NCI-H460 (cell line): ENCODE data around the gene GRAMD1A. TPM values are rescaled to one million over a fixed set of nuclear protein-coding genes. Genes with fewer than 3 reads are reported as not detected.
"Not testable (repeated sequence)": the region's sequence is repeated elsewhere in the genome, so short reads cannot be mapped to it uniquely, and the experiment has no call there.

ENCODE experiments used
- DNase-seq: peaks from one replicate; pipeline ENCODE4 v3.0.0-alpha.2; 2016; ENCODE audit warnings: low read depth; ENCODE audit errors: extremely low read depth
- total RNA-seq: library from RNA; depleted of rRNA; stranded (reverse); fragments of >200 nt; shearing (Covaris generic); gene quantifications from 2 replicates; pipeline ENCODE4 v1.2.3, GENCODE V29; 2014

GRAMD1A gene
- total RNA-seq, 1 experiment from 2014 or later = 34.5 TPM

DNA sequence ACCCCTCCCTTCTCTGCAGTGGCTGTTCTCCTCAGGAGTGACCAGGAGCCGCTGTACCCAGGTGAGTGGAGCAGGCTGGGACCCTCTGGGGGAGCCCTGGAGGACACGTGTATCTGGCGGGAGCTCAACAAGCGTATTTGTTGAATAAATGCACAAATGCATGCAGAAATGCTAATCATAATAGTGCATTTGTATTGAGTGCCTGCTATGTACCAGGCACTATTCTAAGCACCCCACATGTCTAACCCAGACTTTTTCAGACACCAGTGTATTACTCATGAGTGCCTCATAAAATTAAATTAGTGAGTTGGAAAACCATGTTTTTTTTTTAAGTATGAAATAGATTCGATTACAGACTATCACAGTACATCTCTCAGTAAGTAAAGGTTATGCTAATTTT lies 49.3 kb downstream of the GRAMD1A start:
- no peak for DNase-seq

DNA sequence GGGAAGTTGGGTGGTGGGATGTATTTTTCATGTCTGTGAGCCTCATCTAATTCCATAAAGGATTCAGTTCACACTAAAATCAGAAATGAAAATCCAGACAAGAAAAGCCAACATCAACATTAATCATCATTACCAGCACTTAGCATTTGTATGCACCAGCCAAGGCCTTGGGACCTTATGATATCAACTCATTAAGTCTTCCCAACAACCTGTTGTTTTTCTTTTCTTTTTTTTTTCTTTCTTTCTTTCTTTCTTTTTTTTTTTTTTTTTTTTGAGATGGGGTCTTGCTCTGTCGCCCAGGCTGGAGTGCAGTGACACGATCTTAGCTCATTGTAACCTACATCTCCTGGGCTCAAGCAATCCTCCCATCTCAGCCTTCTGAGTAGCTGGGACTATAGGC lies 50.5 kb downstream of the GRAMD1A start:
- not testable (repeated sequence) for DNase-seq

DNA sequence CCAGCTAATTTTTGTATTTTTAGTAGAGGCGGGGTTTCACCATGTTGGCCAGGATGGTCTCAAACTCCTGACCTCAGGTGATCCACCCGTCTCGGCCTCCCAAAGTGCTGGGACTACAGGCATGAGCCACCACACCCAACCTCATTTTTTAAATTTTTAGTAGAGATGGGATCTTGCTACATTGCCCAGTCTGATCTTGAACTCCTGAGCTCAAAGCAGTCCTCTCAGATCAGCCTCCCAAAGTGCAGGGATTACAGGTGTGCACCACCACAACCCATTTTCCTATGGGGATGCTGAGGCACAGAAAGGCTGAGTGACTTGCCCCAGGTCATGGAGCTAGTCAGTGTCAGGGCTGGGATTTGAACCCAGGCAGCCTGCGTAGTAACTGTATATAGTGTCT lies 51.1 kb downstream of the GRAMD1A start:
- DNase-seq = not testable (repeated sequence)

DNA sequence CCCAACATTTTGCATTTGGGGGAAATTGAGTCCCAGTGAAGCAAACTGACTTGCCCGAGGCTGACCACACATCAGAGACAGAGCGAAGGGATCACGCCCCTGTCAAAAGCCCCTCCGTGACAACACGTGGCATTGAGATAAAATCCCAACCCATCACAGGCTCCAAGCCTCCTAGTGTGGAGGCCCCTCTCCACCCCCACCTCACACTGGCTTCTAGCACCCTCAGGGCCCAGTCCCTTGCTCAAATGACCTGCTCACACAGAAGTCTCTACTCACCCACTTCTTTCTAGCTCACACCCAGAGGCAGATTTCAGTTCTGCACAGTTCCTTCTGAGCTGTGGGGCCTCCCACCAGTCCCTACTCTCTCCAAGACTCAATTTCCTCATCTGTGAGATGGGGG lies 51.7 kb downstream of the GRAMD1A start:
- DNase-seq = no peak

DNA sequence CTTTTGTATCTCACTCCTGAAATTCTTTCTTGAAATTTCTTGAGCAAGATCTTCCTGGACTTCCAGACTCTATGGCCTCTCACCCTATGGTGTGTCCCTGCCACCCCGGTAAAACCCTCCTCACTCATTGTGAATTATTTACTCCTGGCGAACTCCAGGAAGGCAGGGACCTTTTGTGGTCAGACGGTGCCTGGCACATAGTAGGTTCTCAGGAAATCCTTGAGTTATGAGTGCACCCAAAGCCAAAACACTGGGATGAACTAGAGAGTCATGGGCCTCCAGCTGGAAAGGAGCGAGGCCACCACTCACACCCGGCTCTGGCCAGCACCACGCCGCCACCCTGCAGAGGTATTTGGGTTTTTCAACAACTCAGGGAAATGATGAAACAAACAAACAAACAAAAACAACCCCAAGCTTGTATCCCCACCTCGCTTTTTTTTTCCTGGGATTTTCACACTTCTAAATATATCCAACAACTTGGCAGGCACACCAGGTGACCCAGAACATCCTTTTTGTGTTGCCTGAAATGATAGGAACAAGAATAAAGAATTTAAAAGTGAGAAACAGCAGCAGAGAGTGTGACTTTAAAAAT lies 52.6 kb downstream of the GRAMD1A start:
- no peak for DNase-seq

DNA sequence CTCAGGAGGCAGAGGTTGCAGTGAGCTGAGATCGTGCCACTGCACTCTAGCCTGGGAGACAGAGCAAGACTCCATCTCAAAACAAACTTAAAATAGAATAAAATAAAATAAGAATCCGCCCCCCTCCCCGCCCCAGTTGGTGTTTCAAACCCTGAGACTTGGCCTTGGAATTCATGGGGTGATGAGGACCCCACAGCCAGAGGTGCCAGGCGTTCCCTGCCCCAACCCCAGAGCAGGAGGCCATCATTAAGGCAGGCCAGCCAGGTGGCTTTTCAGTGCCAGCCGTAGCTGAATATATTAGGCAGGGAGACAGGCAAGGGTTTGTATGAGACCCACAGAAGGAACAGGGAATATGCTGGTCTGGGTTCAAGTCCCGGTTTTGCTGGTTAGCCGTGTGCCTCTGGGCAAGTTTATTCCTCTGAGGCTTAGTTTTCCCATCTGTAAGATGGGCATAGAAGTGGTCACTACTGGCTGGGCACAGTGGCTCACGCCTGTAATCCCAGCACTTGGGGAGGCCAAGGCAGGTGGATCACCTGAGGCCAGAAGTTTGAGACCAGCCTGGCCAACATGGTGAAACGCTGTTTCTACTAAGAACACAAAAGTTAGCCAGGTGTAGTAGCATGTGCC lies 53.7 kb downstream of the GRAMD1A start:
- no peak for DNase-seq

DNA sequence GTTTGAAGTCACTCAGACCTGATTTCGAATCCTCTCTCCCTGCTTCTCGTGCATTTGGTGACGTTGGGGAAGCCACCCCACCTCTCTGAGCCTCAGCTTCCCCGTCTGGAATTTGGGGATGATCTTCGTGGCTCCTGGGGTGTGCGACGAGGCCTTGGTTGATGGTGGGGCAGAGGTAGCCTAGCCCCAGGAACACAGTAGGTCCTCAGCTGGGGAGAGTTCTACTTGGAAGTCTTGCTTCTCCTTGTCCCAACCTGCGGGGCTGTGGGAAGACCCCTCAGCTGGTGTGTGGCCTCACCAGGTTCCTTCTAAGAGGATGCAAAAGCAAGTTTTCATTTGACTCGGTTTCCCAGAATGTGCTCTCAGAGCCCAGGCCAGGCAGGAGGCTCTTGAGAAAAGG lies 54.5 kb downstream of the GRAMD1A start:
- DNase-seq = no peak

DNA sequence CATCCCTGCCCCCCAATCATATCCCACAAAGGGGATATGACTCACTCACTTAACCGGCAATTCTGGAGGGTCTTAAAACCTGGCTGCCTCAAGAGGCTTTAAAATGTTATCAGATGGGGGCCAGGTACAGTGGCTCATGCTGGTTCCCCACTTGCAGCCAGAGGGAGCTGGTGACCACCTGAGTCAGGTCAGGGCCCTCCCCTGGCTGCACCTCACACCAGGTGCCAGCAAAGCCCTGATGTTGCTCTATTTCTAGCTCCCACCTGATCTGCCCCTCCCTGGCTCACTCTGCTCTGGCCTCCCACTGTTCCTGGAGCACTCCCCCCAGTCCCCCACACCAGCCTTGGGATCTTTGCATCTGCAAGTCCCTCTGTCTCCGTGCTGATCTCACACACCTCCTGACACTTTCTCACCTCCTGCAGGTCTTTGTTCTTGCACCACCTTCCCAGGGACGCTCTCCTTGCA lies 55.6 kb downstream of the GRAMD1A start:
- DNase-seq = no peak

DNA sequence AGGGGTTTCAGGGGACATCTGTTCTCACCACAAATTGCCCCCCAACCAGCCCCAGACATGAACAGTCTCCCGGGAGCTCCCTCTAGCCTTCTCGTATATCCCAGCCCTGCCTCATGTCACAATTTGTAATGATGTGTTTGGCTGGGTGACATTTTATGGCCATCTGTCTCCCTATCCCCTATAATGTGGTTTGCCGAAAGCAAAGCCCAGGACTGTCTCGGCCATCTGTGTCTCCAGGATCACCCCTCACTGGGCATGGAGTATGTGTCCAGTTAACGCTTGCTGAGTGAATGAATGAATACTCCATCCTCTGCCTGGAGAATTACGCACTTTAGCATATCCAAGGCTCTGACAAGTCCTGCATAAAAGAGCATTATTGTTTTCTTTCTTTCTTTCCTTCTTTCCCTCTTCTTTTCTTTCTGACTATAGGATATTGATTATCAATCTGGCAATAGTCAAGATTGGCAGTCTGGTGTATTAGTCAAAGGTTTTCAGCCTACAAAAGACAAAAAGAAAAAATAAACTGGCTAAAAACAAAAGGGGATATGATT lies 56.5 kb downstream of the GRAMD1A start:
- DNase-seq = no peak

DNA sequence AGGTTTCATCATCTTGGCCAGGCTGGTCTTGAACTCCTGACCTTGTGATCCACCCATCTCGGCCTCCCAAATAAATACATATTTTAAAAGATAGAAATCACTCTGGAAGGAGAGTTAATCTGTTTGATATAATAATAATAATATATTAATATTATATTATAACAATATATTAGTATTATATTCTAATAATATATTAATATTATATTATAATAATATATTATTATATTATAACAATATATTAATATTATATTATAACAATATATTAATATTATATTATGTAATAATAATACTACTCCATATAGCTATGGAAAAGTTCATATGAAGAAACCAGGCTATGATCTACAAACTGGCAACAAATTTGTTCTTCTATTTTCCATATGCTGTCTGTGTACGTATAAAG lies 58.2 kb downstream of the GRAMD1A start:
- no peak for DNase-seq

DNA sequence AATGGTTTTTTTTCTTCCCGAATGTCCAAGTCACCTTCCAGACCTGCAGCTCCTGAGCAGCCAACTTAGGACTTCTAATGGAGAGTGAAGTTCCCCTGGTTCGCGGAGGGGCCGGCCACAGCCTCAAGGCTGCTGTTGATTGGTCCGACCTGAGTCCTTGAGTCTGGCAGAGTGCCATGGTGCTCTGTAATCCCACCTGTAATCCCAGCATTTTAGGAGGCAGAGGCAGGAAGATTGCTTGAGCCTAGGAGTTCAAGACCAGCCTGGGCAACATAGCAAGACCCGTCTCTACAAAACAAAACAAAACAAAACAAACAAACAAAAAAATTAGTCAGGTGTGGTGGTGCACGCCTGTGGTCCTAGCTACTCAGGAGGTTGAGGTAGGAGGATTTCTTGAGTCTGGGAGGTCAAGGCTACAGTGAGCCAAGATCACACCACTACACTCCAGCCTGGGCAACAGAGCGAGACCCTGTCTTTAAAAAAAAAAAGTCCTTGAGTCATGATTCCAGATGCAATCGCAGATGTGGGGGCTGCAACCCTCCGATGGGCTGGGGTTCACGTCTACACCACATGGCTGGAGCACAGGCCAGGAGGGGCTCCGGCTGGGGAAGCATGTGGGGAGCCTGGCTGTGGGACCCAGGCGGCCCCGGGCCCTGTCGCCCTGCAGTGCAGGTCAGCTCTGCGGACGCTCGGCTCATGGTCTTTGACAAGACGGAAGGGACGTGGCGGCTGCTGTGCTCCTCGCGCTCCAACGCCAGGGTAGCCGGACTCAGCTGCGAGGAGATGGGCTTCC lies 59.1 kb downstream of the GRAMD1A start:
- DNase-seq = no peak

DNA sequence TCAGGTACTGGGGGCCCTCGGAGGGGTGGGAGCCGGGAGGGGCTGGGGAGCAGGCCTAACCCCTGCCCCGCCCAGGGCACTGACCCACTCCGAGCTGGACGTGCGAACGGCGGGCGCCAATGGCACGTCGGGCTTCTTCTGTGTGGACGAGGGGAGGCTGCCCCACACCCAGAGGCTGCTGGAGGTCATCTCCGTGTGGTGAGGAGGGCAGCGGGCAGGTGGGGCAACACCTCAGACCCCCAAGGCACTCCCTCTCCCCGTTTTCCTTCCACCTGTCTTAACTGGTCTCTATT lies 59.6 kb downstream of the GRAMD1A start:
- DNase-seq = no peak

DNA sequence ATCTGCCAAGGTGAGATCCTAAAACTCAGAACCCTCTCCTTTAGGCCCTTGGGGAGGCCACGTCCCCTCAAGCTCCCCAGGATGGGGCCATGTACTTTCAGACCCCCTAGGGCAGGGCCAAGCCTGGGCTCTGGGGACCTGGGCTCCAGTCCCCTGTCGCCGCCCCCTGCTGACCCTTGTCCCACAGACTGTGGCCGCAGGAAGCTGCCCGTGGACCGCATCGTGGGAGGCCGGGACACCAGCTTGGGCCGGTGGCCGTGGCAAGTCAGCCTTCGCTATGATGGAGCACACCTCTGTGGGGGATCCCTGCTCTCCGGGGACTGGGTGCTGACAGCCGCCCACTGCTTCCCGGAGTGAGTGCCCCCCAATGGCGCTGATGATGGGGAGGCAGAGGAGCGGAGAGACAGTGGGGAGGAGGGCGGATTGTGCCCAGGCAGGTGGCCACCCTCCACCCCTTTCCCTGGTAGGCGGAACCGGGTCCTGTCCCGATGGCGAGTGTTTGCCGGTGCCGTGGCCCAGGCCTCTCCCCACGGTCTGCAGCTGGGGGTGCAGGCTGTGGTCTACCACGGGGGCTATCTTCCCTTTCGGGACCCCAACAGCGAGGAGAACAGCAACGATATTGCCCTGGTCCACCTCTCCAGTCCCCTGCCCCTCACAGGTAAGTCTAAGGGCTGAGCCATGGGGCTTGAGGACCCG lies 60.2 kb downstream of the GRAMD1A start:
- no peak for DNase-seq

DNA sequence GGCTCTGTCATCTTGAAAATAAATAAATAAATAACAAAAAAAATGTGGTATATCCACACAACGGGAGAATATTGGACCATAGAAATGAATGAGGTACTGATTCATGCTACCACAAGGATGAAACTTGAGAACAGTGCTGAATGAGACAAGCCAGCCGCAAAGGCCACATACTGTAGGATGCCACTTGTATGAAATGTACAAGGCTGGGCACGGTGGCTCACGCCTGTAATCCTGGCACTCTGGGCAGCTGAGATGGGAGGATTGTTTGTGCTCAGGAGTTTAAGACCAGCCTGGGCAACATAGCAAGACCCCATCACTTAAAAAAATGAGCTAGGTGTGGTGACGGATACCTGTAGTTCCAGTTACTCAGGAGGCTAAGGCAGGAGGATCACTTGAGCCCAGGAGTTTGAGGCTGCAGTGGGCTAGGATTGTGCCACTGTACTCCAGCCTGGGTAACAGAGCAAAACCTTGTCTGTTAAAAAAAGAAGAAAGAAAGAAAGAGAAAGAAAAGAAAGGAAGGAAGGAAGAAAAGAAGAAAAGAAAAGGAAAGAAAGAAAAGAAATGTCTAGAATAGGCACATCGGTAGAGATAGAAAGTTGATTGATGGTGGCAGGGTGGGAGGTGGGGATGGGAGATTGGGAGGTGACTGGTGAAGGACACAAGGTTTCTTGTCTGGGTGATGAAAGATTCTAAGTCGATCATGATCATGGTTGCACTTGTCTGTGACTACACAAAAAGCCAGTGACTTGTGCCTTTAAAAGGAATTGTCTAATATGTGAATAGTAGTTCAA lies 61.7 kb downstream of the GRAMD1A start:
- DNase-seq = no peak

DNA sequence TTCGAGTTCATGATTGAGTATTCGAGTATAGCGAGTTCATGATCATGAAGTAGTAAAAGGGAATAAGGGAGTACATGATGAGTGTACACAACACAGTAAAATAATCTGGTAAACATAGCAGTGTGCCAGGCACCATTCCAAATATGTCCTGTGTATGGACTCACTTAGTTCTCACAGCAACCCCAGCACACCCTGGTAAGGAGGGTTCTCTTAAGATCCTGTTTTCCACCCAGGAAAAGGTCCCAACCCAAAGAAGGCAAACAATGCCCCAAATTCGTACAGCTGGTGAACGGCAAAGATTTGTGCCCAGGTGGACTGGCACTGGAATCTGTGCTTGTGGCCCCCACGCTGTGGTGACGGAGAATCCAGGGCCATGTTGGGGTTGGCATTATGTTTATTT lies 62.8 kb downstream of the GRAMD1A start:
- no peak for DNase-seq

DNA sequence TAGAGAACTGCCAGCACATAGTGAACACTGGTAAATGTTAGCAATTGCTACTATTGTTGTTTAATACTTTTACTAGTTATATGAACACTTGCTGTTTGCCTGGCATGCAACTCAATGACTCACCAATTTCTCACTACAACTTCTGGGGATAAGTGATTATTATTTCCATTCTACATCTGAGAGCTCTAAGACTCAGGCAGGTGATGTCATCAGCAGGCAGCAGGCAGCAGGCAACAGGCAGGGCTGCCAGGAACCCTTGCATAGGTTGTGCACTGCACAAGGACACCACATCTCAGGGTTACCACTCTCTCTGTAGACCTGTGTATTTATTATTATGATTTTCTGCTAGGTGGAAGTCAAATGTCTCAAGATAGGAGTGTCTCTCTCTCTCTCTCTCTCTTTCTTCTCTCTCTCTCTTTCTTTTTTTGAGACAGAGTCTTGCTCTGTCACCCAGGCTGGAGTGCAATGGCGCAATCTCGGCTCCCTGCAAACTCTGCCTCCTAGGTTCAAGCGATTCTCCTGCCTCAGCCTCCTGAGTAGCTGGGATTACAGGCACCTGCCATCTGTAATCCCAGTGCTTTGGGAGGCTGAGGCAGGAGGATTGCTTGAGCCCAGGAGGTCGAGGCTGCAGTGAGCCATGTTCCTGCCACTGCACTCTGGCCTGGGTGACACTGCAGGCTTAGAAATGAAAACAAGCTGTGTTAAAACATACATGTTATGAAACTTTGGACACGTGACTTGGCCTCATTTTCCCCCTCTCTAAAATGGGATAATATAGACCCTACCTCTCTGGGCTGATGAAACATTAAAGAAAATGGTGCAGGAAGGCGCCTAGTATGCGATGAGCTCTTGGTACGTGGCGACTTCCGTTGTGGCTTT lies 64.1 kb downstream of the GRAMD1A start:
- DNase-seq = no peak

DNA sequence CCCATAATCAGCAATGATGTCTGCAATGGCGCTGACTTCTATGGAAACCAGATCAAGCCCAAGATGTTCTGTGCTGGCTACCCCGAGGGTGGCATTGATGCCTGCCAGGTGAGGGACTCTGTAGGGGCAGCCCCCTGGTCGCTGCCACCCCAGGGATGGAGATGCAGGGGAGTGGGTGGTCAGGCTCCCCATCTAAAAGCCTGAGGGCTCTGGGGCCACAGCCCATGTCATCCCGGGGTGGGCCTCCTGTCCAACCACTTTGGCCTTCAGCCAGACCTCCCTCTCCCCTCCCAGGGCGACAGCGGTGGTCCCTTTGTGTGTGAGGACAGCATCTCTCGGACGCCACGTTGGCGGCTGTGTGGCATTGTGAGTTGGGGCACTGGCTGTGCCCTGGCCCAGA lies 65.5 kb downstream of the GRAMD1A start:
- no peak for DNase-seq

DNA sequence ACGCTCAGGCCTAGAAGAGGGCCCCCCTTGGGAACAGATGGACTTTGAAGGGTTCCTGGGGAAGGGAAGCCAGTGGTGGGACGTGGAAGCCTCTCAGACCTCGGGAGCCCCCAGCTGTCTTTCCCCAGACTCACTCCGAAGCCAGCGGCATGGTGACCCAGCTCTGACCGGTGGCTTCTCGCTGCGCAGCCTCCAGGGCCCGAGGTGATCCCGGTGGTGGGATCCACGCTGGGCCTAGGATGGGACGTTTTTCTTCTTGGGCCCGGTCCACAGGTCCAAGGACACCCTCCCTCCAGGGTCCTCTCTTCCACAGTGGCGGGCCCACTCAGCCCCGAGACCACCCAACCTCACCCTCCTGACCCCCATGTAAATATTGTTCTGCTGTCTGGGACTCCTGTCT lies 66.0 kb downstream of the GRAMD1A start:
- no peak for DNase-seq
